HEK293 (cell line): ENCODE data around the gene ZNF550.

Experiments used
- BCL11A ChIP-seq: fragments of 450-650 bp; formaldehyde crosslinking; IDR thresholded peaks from 2 replicates; pipeline ENCODE4 v1.5.1; 2016; ENCODE audit warnings: low read depth, missing biosample characterization, missing genetic modification characterization
- HOXD13 ChIP-seq: sonication (generic); formaldehyde crosslinking; IDR thresholded peaks from 2 replicates; pipeline ENCODE4 v1.8.0; 2022; ENCODE audit warnings: missing genetic modification reagents, borderline replicate concordance
- KLF9 ChIP-seq: fragments of 450-650 bp; formaldehyde crosslinking; IDR thresholded peaks from 2 replicates; pipeline ENCODE4 v1.5.1; 2016; ENCODE audit warnings: missing biosample characterization, missing genetic modification characterization, low read depth
- ZBTB11 ChIP-seq: fragments of 450-650 bp; formaldehyde crosslinking; conservative IDR thresholded peaks from 2 replicates; pipeline ENCODE4 v1.5.1; 2016; ENCODE audit warnings: low read depth, missing biosample characterization, missing genetic modification characterization
- ZBTB21 ChIP-seq: fragments of 450-650 bp; formaldehyde crosslinking; IDR thresholded peaks from 2 replicates; pipeline ENCODE4 v1.5.1; 2017; ENCODE audit warnings: missing biosample characterization, missing genetic modification characterization
- ZFP41 ChIP-seq: fragments of 450-650 bp; formaldehyde crosslinking; IDR thresholded peaks from 2 replicates; pipeline ENCODE4 v1.5.1; 2016; ENCODE audit warnings: missing biosample characterization, missing genetic modification characterization, borderline replicate concordance
- ZFP69B ChIP-seq: fragments of 450-650 bp; formaldehyde crosslinking; IDR thresholded peaks from 2 replicates; pipeline ENCODE4 v1.5.1; 2016; ENCODE audit warnings: missing biosample characterization, missing genetic modification characterization
- ZNF132 ChIP-seq: fragments of 450-650 bp; formaldehyde crosslinking; IDR thresholded peaks from 2 replicates; pipeline ENCODE4 v1.5.1; 2017; ENCODE audit warnings: missing biosample characterization, missing genetic modification characterization, borderline replicate concordance
- ZNF133 ChIP-seq: fragments of 450-650 bp; formaldehyde crosslinking; IDR thresholded peaks from 2 replicates; pipeline ENCODE4 v1.5.1; 2016; ENCODE audit warnings: missing biosample characterization, missing genetic modification characterization
- ZNF169 ChIP-seq: fragments of 450-650 bp; formaldehyde crosslinking; IDR thresholded peaks from 2 replicates; pipeline ENCODE4 v1.5.1; 2016; ENCODE audit warnings: missing biosample characterization, missing genetic modification characterization
- ZNF174 ChIP-seq: fragments of 450-650 bp; formaldehyde crosslinking; IDR thresholded peaks from 2 replicates; pipeline ENCODE4 v1.5.0; 2017; ENCODE audit warnings: missing biosample characterization, mild to moderate bottlenecking, missing genetic modification characterization
- ZNF2 ChIP-seq: fragments of 450-650 bp; formaldehyde crosslinking; IDR thresholded peaks from 2 replicates; pipeline ENCODE4 v1.5.1; 2016; ENCODE audit warnings: missing biosample characterization, missing genetic modification characterization
- ZNF23 ChIP-seq: fragments of 450-650 bp; formaldehyde crosslinking; IDR thresholded peaks from 2 replicates; pipeline ENCODE4 v1.5.1; 2016; ENCODE audit warnings: missing biosample characterization, missing genetic modification characterization, borderline replicate concordance
- ZNF248 ChIP-seq: fragments of 450-650 bp; formaldehyde crosslinking; IDR thresholded peaks from 2 replicates; pipeline ENCODE4 v1.5.1; 2017; ENCODE audit warnings: missing biosample characterization, missing genetic modification characterization
- ZNF26 ChIP-seq: fragments of 450-650 bp; formaldehyde crosslinking; IDR thresholded peaks from 2 replicates; pipeline ENCODE4 v1.5.1; 2016; ENCODE audit warnings: missing biosample characterization, missing genetic modification characterization
- ZNF280C ChIP-seq: fragments of 450-650 bp; formaldehyde crosslinking; IDR thresholded peaks from 2 replicates; pipeline ENCODE4 v1.5.1; 2016; ENCODE audit warnings: missing biosample characterization, missing genetic modification characterization
- ZNF366 ChIP-seq: fragments of 450-650 bp; formaldehyde crosslinking; conservative IDR thresholded peaks from 2 replicates; pipeline ENCODE4 v1.5.1; 2016; ENCODE audit warnings: missing biosample characterization, missing genetic modification characterization
- ZNF391 ChIP-seq: fragments of 450-650 bp; formaldehyde crosslinking; IDR thresholded peaks from 2 replicates; pipeline ENCODE4 v1.5.1; 2016; ENCODE audit warnings: low read depth, missing biosample characterization, missing genetic modification characterization, borderline replicate concordance
- ZNF423 ChIP-seq: fragments of 450-650 bp; formaldehyde crosslinking; IDR thresholded peaks from 2 replicates; pipeline ENCODE4 v1.5.1; 2016; ENCODE audit warnings: missing biosample characterization, missing genetic modification characterization
- ZNF514 ChIP-seq: fragments of 450-650 bp; formaldehyde crosslinking; IDR thresholded peaks from 2 replicates; pipeline ENCODE4 v1.5.1; 2016; ENCODE audit warnings: missing biosample characterization, missing genetic modification characterization
- ZNF521 ChIP-seq: fragments of 450-650 bp; formaldehyde crosslinking; IDR thresholded peaks from 2 replicates; pipeline ENCODE4 v1.5.1; 2017; ENCODE audit warnings: missing biosample characterization, mild to moderate bottlenecking, missing genetic modification characterization
- ZNF660 ChIP-seq: fragments of 450-650 bp; IDR thresholded peaks from 2 replicates; pipeline ENCODE4 v1.5.1; 2018; ENCODE audit warnings: missing biosample characterization, mild to moderate bottlenecking, missing genetic modification characterization
- ZNF701 ChIP-seq: fragments of 450-650 bp; formaldehyde crosslinking; IDR thresholded peaks from 2 replicates; pipeline ENCODE4 v1.5.1; 2016; ENCODE audit warnings: missing biosample characterization, missing genetic modification characterization
- ZNF791 ChIP-seq: fragments of 450-650 bp; formaldehyde crosslinking; IDR thresholded peaks from 2 replicates; pipeline ENCODE4 v1.5.1; 2016; ENCODE audit warnings: missing biosample characterization, missing genetic modification characterization
- ZNF837 ChIP-seq: fragments of 450-650 bp; formaldehyde crosslinking; IDR thresholded peaks from 2 replicates; pipeline ENCODE4 v1.5.1; 2016; ENCODE audit warnings: missing biosample characterization, missing genetic modification characterization
- ZSCAN18 ChIP-seq: fragments of 450-650 bp; formaldehyde crosslinking; IDR thresholded peaks from 2 replicates; pipeline ENCODE4 v1.5.1; 2016; ENCODE audit warnings: missing biosample characterization, missing genetic modification characterization
- TF ChIP-seq, protein P1 (sequence below): fragments of 450-650 bp; formaldehyde crosslinking; IDR thresholded peaks from 2 replicates; pipeline ENCODE4 v1.5.1; 2017; ENCODE audit warnings: missing biosample characterization, missing genetic modification characterization

Gene ZNF550

DNA sequence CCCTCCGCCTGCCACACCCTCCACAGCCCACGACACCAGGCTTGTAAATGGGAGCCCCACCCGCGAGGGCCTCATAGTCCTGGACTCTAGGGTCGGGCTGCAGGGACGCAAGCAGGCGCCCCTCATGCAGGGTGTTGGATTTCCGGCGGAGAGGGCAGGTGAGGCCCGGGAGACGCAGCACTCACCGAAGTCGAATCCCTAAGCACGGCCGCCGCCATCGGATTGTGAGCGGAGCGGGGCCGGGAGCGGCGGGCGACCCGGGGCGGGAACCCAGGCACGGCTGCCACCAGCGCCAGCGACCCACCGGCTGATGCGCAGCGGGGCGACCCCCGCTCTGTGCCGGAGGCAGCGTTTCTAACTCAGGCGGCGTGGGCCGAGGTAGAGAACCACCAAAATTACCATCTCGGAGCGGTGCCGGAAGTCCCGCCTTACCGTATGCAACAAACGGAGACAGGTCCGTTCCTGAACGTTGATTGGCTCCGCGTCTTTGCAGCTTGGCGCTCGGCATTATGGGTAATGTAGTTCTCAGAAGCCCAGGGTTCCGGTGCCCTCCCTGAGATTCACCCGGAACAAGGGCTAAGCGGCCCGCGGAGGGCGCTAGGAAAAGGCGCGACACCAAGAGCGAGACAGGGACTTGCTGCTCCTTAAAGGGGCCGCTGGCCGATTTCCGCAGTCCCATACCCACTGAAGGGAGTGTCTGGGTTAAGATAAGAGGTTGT is 19.0 kb upstream of the ZNF550 start, which contains the start of gene ZNF416 (continued):
- TF ChIP-seq ZNF26 (tag by site-specific recombination) (no peak), ZBTB21 (tag by site-specific recombination) (no peak), ZNF169 (no peak), BCL11A (tag by site-specific recombination) (no peak), ZNF366 (tag by site-specific recombination) (no peak), ZNF391 (tag by site-specific recombination) (no peak), ZFP69B (no peak), ZNF23 (tag by site-specific recombination) (no peak), ZNF423 (tag by site-specific recombination) (no peak), ZNF132 (tag by site-specific recombination) (no peak), KLF9 (tag by site-specific recombination) (peak; percentile 62; the same call in 1 of the 2 replicates), HOXD13 (CRISPR knock-in tag) (no peak), ZNF174 (no peak), ZBTB11 (tag by site-specific recombination) (peak; percentile 93), ZNF521 (tag by site-specific recombination) (no peak), ZNF248 (no peak), ZNF660 (tag by site-specific recombination) (peak; percentile 15; the same call in 1 of the 2 replicates), ZNF133 (no peak), ZSCAN18 (tag by site-specific recombination) (no peak), ZNF837 (tag by site-specific recombination) (no peak), ZNF701 (tag by site-specific recombination) (no peak), ZNF791 (no peak), ZNF514 (no peak), ZNF2 (tag by site-specific recombination) (no peak), ZNF280C (no peak), ZFP41 (tag by site-specific recombination) (no peak)
- TF ChIP-seq, protein P1, sequence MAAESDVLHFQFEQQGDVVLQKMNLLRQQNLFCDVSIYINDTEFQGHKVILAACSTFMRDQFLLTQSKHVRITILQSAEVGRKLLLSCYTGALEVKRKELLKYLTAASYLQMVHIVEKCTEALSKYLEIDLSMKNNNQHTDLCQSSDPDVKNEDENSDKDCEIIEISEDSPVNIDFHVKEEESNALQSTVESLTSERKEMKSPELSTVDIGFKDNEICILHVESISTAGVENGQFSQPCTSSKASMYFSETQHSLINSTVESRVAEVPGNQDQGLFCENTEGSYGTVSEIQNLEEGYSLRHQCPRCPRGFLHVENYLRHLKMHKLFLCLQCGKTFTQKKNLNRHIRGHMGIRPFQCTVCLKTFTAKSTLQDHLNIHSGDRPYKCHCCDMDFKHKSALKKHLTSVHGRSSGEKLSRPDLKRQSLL: no peak
